Activated CD4-positive, alpha-beta T cell treated with anti-CD3 and anti-CD28 coated beads, Interleukin-10, Interleukin-2, amounts not matched to agents 100 ng/mL and 50 ng/mL, durations not matched to agents 16 hours and 8 hours (primary cell): Measurements from ENCODE around the gene CD300C.
"Not testable (repeated sequence)": the region's sequence is repeated elsewhere in the genome, so short reads cannot be mapped to it uniquely, and the experiment has no call there.

Experiments used
- DNase-seq: peaks from one replicate; pipeline ENCODE4 v3.0.0-alpha.2; 2020

CD300C gene

DNA sequence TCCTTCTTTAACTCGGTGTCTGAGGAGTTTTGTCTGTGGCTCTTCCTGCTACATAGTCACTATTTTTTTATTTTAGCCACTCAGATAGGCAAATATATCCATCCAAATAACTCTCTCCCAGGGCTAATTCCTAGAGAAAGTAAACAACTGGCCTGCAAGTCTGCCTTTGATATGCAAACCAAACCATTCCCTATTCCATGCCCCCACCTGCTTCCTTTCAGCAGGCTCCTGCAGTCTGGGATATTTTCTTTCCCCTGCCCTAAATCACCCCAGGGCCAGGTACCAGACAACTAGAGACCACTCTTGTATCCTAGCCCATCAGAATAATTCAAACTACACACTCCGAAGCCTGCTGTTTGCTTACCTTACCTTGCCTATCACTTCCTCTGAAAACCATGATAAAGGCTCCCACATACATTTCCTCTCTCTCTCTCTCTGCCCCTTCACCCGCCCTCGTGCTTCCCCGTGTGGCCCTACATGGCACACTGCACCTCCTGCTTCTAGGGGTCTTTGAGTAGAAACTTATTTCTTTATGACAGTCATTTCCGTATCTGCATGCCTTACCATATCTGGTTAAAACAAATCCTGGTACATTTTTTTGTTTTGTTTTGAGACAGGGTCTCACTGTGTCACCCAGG lies 13.1 kb upstream of the CD300C start:
- no peak for DNase-seq

DNA sequence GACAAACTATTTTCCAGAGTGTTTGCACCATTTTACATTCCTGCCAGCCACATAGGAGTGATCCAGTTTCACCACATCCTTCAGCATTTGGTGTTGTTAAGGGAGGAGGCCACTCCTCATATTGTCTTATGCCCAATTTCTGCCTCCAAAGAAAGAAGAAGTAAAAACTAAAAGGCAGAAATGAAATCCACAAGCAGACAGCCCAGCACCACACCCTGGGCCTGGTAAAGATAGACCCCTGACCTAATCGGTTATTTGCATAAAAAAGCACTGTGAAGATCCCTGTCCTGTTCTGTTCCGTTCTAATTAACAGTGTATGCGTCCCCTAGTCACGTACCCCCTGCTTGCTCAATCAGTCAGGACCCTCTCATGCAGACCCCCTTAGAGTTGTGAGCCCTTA lies 12.5 kb upstream of the CD300C start:
- not testable (repeated sequence) for DNase-seq

DNA sequence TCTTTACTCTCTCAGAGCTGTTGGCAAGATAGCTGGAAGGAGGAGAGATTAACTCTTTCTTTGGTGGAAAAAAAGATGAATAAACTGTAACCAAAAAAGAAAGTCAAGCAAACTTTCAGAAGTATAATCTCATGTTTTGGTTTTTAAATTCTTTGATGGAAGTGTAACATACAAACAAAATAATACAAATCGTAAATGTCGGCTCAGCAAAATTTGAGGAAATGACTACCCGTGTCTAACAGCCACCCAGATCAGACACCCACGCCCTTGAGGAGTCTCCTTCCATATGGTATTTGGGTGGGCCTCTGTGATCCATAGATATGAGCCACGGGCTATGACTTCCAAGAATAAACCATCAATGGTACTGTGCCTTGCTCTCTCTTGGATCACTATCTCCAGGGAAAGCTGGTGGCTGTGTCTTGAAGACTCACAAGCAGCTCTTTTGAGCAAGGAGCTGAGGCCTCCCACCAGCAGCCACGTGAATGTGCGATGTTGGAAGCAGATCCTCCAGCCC lies 9.6 kb upstream of the CD300C start:
- no peak for DNase-seq

DNA sequence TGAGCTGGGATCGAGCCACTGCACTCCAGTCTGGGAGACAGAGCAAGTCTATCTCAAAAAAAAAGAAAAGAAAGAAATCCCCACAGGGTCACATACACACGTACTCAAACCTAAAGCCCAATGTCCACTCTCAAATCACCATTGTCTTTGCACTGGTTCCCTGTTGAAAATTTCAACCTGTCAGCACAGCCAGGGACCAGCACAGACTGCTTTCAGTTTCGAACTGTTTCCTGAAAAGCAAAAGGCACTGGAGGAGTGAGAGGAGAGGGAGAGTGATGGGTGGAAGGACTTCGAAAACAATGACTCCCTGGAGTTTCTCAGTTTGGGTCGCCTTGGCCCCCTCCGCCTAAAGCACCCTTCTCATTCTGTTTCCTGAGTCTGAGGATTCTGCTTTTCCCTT lies 9.0 kb upstream of the CD300C start:
- DNase-seq: no peak

DNA sequence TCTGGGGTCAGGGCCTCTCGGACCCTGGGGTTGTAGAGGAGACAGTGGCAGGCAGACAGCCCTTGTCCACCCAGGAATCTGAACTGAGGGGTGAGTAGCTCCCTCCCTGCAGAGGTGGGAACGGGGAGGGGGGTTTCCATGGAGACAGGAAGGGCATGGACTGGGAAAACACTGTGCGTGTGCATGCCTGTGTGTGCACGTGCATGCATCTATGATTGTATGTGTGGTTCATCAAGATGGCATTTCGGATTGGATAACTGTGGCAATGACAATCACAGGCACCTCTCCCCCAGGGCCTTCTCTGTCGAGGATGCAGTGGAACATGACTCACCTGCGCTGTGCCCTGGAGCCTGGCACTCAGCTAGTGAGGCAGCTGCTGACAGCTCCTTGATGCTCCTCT lies 6.1 kb upstream of the CD300C start:
- DNase-seq: no peak

DNA sequence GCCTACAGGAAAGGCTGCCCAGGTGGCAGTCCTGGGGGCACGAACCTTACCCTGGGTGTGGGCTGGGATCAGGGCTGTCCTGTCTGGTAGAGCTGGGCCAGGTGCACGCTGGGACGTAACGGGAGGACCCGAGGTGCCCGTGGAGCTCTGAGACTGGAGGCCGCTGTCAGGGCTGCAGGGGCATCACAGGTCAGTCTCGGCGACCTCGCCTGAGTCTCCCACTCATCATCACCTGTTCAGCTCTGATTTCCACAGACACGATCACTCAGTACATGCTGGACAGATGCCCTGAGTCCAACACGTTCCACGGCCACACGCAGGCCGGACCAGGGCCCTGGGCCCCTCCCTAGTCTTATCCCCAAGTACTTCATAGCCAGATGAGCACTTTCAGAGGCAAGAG lies 4.7 kb upstream of the CD300C start:
- no peak for DNase-seq

DNA sequence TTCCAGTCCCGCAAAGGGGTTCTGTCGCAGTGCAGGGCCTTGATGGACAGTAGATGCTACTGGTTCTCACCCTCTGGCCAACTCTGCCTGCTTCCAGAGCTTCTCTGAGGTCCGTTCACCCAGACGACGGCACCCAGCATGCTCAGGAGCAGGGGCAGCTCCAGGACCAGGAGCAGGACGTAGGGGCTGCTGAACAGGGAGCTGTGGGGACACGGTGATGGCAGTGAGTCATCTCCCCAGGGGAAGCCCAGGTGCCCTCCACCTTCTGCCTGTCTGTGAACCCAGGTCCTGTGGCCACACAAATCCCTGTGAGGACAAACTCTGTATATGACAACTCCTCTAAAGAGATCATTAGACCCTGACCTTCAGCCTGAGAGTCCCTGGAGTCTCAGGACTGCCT lies 3.4 kb upstream of the CD300C start:
- no peak for DNase-seq

DNA sequence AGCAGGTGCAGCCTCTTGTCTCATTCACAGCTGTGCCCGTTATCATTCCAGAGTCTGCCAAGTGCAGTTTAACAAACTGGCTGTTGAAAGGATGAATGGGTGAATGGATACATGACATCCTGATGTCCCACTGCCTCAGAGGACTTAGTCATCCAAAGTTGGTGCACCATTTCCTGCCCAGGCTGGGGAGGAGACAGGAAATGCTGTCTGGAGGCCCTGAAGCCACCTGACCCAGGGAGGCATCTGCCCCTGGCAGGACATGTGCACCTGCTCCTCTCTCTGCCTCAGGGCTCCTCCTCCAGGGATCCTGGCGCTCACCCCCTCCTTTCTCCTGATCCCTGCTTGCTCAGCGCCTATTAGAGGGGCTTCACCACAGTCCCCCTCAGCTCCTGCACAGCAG lies 1.8 kb upstream of the CD300C start:
- peak; percentile 49 for DNase-seq

DNA sequence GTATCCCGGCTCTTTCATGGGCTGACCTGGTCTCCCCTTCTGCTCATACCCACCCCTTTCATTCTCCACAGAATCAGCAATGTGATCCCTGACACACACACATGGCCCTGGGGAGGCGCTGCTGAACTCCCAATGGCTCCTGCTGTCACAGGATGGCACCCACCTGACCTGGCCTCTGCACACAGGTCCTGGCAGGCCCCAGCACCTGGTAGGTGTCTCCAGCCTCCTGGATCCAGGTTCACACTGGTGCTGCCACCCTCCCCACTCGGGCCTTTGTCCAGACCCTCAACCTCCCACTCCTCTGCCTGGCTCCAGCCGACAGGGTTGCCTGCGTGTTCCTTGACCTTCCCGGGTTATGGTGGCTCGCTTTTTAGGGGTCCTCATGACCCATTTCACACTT lies 1.3 kb upstream of the CD300C start:
- no peak for DNase-seq

DNA sequence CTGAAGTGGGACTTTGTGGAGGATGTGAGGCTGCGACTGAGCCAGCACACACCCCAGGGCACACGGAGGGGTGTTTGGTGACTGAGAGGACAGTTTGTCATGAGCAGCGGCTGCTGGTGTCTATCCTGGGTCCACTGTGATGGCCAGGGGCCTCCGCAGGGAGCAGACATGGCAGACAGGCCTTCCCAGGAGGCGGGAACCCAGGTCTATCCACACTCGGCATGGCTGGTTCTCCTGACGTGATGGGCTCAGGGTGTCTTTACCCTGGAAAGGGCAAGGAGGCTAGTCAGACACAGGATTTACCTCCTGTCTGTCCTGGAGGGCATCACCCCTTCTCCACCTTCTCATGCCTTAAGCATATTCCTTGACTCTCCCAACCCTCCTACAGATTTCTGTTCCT lies 671 bp upstream of the CD300C start:
- DNase-seq: no peak

DNA sequence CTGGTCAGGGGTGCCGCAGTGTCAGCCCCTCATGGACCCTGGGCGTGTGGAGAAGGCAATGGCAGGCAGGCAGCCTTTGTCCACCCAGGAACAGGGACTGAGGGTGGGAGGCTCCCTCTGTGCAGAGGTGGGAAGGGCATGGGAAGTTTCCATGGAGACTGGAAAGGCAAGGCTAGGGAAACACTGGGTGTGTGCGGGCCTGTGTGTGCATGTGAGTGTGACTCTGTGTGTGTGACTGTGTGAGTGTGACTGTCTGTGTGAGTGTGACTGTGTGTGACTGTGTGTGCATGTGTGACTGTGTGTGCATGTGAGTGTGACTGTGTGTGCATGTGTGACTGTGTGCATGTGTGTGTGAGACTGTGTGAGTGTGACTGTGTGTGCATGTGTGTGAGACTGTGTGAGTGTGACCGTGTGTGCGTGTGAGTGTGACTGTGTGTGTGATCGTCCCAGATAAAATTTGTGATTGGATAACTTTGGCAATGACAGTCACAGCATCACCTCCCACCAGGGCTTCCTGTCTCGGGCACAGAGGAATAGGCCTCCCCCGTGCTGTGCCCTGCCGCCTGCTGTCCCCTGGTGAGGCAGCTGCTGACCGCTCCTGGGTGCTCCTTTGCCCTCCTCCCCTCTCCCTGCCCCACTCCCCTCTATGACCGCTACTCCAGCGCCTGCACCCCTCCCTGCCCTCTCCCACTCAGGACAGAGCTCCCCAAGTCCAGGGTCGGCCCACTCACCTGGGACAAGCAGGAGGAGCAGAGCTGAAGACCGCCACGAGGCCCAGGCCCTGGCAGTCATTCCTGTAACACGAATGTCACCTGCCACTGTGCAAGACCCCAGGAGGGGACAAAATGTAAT lies 698 bp downstream of the CD300C start:
- DNase-seq: no peak

DNA sequence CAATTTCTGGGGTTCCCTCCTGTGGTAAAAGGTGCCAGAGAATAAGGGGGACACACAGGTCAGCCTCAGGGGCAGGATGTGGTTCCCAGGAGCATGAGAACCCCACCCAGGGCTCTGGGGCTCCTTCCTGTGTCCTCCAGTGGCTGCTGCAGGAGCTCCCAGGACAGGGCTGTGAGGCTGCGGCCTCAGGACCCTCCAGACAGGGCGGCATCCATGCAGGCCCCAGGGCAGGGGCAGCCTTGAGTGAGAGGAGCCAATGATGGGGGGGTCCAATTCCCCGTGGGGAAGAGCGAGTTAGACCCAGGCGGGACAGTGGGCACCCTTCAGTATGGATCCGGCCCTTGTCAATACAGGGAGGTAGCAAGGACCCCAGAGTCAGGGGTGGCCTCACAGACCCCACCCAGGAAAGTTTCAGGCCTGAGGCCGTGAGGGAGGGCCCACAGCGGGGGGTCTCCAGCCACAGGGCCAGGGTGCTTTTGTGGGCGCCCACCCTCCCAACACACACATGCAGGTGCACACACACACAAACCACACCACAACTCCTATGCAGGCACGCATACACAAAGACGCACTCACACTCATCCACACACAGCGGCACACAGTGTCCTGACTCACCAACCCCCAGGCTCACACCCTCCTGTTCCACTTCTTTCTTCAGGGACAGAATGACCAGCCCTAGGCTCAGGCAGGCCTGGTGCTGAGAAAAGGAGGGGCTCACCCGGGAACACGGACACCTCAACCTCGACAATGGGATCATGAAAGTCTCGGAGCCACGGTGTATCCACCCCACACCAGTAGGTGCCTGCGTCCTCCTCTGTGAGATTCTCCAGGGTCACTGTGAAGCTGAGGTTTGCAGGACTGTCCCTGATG lies 1.8 kb downstream of the CD300C start:
- DNase-seq: no peak

DNA sequence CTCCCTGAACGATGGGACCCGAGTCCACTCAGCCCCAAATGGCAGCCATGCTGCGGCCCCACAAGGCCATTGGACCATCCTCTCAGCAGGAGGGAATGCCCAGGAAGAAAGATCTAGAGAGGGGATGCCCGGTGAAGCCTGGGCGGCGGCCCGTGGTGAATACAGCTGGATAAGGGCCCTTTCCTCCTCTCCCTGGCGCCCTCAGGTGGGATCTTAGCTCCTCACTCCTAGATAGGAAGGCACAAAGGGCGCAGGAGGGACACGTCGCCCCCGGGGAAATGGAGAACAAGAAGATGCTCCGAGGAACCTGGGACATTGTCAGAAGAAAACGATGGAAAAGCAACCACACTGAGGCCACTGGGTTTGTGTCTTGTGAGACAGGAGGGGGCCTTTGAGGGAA lies 2.5 kb downstream of the CD300C start:
- DNase-seq: no peak

DNA sequence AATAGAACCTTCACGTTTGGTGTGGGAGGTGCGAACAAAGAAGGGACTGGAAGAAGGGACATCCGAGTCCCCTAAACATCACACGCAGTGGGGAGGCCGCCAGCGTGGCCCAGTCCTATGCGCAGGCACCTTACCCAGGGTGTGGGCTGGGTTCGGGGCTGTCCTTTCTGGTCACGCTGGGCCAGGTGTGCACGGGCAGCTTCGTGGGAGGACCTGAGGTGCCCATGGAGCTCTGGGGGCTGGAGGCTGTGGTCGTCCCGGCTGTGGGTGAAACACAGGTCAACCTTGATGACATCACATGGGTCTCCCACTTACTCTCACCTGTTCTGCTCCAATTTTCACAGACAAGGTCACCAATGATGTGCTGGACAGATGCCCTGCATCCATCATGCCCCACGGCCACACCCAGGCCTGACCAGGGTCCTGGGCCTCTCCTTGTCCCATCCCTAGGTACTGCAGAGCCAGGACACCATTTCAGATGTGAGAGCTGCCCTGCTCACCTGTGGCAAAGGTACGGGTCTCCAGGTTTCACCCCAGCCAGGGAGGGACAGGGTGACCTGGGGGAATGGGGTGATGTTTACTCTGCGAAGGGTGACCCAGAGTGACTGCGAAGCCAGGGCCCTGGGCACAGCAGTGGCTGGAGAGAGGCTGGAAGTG lies 3.1 kb downstream of the CD300C start:
- DNase-seq: no peak

DNA sequence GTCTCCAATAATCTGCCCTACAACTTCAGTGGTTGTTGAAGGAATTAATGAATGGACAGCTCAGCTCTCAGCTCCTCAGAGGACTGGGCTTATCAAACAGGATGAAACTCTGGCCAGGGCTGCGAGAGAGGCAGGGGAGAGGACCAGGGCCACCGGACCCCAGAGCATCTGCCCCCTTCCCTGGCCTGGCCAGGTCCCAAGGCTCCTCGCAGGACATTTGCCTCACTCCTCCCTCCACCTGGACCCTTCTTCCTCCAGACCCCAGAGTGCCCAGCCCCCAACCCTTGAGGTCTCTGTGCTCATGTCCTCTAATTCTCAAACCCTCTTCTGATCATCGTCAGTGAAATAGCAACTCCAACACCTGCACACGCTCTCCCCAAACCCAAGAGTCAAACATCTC lies 3.7 kb downstream of the CD300C start:
- DNase-seq: no peak

DNA sequence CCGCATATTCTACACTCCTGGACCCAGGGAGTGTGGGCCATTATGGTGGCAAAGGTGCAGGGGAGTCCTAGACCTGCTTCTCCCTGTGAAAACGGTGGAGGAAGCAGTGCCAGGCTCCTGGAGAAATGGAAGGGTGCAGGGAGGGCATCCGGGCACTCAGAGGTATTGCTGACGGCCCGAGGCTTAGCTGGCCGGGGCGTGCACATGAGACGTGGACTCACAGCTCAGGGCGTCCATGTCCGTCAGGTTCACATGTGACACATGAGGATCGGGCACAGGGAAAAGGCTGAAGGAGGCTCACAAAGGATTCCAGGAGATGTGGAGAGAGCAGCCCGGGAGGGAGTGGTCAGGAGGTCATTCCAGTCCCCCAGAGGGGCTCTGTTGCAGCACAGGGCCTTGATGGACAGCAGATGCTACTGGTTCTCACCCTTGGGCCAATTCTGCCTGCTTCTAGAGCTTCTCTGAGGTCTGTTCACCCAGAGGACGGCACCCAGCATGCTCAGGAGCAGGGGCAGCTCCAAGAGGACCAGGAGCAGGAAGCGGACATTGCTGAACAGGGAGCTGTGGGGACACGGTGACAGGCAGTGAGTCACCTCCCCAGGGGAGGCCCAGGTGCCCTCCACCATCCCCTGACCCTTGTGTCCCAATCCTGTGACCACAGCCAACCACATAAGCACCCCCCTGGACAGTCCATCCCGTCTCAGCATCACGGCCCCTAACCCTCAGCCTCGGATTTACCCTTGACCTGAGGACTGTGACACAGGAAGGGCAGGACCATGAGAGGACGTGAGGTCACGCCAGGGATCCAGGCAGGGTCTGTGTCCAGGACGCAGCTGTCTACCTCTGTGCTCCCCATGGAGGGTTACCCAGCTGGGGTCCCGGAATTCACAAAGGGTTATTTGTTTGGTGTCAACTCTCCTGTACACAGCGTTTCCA lies 4.5 kb downstream of the CD300C start:
- no peak for DNase-seq

DNA sequence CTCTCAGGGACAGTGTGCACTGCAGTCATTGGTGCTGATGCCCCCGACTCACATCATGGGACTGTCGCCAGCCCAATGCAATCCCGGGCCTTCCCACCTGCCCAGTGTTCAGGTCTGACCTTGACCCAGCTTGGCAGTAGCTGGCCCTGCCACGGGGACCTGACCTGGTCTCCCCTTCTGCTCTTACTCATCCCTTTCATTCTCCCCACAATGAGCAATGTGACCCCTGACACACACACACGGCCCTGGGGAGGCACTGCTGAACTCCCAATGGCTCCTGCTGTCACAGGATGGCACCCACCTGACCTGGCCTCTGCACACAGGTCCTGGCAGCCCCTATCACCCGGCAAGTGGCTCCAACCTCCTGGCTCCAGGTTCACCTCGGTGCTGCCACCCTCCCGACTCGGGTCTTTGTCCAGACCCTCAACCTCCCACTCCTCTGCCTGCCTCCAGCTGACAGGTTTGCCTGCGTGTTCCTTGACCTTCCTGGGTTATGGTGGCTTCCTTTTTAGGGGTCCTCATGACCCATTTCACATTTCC lies 6.6 kb downstream of the CD300C start:
- no peak for DNase-seq

DNA sequence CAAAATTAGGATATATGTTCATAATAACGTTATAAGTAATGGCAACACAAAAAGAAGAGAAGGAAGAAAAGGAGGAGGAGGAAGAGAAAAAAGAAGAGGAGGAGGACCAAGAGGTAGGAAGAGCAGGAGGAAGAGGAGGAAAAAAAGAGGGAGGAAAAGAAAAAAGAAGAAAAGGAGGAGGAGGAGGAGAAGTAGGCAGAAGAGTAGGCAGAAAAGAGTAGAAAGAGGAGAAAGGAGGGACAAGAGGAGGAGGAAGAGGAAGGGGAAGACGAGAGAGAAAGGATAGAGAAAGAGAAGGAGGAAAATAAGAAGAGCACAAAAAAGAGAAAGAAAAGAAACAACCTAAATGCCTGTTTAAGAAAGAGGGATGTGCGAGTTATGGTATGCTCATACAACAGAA lies 9.0 kb downstream of the CD300C start:
- DNase-seq: no peak

DNA sequence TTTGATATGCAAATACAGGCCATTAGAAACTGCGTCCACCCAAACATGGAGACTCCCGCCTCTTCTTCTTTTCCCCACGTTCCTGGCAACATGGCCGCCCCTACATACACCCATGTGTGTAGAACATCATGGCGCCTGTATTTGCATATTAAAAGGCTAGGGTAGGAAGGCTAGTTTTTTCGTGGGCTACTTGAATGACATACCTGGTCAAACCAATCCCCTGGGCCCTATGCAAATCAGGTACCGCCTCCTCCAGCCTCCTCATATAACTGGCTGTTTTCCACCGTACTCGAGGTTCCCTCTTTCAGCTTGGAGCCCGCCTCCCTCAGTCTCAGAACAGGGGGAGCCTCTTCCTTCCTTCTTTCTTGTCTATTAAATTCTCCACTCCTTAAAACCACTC lies 13.8 kb downstream of the CD300C start:
- no peak for DNase-seq

DNA sequence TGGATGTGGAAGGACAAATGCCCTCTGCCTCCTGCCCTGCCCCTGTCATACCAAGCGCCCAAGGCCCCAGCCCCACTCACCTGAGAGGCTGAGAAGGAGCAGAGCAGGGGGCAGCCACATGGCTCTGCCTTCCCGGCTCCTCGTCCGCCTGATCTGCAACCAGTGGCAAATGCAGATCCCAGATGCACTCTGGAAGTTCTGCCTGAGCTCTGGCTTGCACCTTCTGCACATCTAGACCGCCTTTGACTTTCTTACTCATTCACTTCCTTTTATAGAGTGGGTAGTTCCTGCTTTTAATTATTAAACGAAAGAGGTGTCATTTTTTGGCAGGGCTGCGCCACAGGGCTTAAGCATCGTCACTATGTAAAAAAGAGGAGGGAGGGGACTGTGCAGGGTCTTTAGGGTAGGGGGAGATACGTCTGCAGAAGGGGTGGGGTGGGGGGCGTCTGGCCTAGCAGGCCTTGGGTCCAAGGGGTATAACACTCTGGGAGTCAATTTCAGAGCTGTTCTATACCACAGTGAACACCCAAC lies 14.6 kb downstream of the CD300C start, which contains the start of gene CD300LB:
TSS of gene CD300LB (minus strand) at position 245 of the 531 bp plus-strand sequence. CDS start at position 120, 125 bp downstream.
- no peak for DNase-seq

DNA sequence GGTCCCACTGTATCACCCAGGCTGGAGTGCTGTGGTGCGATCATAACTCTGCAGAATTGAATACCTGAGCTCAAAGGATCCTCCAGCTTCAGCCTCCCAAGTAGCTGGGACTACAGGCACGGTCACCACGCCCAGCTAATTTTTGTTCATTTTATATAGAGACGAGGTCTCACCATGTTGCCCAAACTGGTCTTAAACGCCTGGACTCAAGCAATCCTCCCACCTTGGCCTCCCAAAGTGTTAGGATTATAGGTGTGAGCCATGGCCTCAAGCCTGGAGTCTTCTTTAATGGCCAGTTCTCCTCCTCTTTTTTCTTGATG lies 15.1 kb downstream of the CD300C start:
- no peak for DNase-seq
